GM12878 (cell line): ENCODE data around the gene ADGB. TPM values are rescaled to one million over a fixed set of nuclear protein-coding genes. Genes with fewer than 3 reads are reported as not detected.

Experiments used
- ATAC-seq: fragments of 200-7000 bp; cut with Tn5 transposase; 3 replicates; pipeline ENCODE4 v1.9.1; 2020; ENCODE audit warnings: mild to moderate bottlenecking, moderate library complexity
- BruUV-seq: library from RNA; stranded (reverse); fragments of 400-500 nt; replicated peaks from 2 replicates; lab custom pipeline; 2021; lab: Mats Ljungman, UMichigan
- CTCF ChIA-PET: fragments of 300-600 bp; sonication (Branson Sonifier 250); formaldehyde crosslinking; extraction: SDS; loops from one replicate; lab custom pipeline; 2021; ENCODE audit warnings: inconsistent platforms; lab: Yijun Ruan, JAX
- POLR2A ChIA-PET: fragments of 350-600 bp; formaldehyde crosslinking; extraction: SDS; loops from one replicate; lab custom pipeline; 2021; ENCODE audit warnings: inconsistent platforms; lab: Charles Lee
- RAD21 ChIA-PET: fragments of 300-600 bp; sonication (Branson Sonifier 250); formaldehyde crosslinking; loops from one replicate; lab custom pipeline; 2023; ENCODE audit warnings: antibody characterized with exemption; ENCODE audit not compliant: unreplicated experiment; lab: Charles Lee
- SMC1A ChIA-PET: fragments of 300-600 bp; sonication (Branson Sonifier 250); formaldehyde crosslinking; loops from one replicate; lab custom pipeline; 2023; ENCODE audit not compliant: unreplicated experiment, uncharacterized antibody; lab: Charles Lee
- DNase-seq: peaks from one replicate; pipeline ENCODE4 v3.0.0-alpha.2; 2011; ENCODE audit warnings: low read depth, low spot score
- FAIRE-seq: peaks from 3 replicates; lab custom pipeline; 2011; peaks lifted over from hg19 to GRCh38; lab: Jason Lieb, UNC
- H2AFZ ChIP-seq: 2 replicates; pipeline ENCODE4 v1.6.0; 2011; ENCODE audit warnings: low read depth, low read length, control low read depth; ENCODE audit not compliant: control insufficient read depth
- H3K27ac ChIP-seq: 2 replicates; pipeline ENCODE4 v1.5.1; 2011; ENCODE audit warnings: control low read depth; ENCODE audit not compliant: control insufficient read depth, insufficient read depth
- H3K27me3 ChIP-seq, 2 experiments: replicated peaks in 1 of 2; 2 replicates each; pipeline versions ENCODE4 v1.6.0 to v1.6.1; 2011; ENCODE audit warnings: low read length in 1 of 2; ENCODE audit not compliant: control insufficient read depth in 2 of 2, insufficient read depth in 2 of 2
- H3K36me3 ChIP-seq, 2 experiments: 2 replicates each; pipeline ENCODE4 v1.5.1; 2011; ENCODE audit warnings: low read length in 1 of 2; ENCODE audit not compliant: control insufficient read depth in 2 of 2, insufficient read depth in 2 of 2
- H3K4me1 ChIP-seq: 2 replicates; pipeline ENCODE4 v1.6.1; 2011; ENCODE audit warnings: mild to moderate bottlenecking, low read length, moderate library complexity, mixed read lengths; ENCODE audit not compliant: control insufficient read depth, insufficient read depth
- H3K4me2 ChIP-seq: 2 replicates; pipeline ENCODE4 v1.6.0; 2011; ENCODE audit warnings: control low read depth; ENCODE audit not compliant: control insufficient read depth, insufficient read depth
- H3K4me3 ChIP-seq: fragments of 200-600 bp; sonication (generic); 2 replicates; pipeline ENCODE4 v1.5.1; 2016
- H3K79me2 ChIP-seq: 2 replicates; pipeline ENCODE4 v1.6.0; 2011; ENCODE audit warnings: low read length; ENCODE audit not compliant: control insufficient read depth, insufficient read depth
- H3K9ac ChIP-seq: 2 replicates; pipeline ENCODE4 v1.8.0; 2011; ENCODE audit warnings: low read length, control low read depth, mixed read lengths; ENCODE audit not compliant: control insufficient read depth, insufficient read depth
- H3K9me3 ChIP-seq: replicated peaks from 3 replicates; pipeline ENCODE4 v1.5.1; 2011; ENCODE audit warnings: mild to moderate bottlenecking, low read length; ENCODE audit not compliant: control insufficient read depth, insufficient read depth
- H4K20me1 ChIP-seq: 2 replicates; pipeline ENCODE4 v1.6.0; 2011; ENCODE audit not compliant: control insufficient read depth, insufficient read depth
- CTCF ChIP-seq, 3 experiments: IDR thresholded peaks in 2 of 3; conservative IDR thresholded peaks in 1 of 3; 2 replicates each; pipeline ENCODE4 v1.5.1; 2011; ENCODE audit warnings: low read depth in 3 of 3, low read length in 3 of 3, mild to moderate bottlenecking in 3 of 3, control low read depth in 2 of 3, moderate library complexity in 2 of 3, inconsistent platforms in 1 of 3, mixed read lengths in 1 of 3; ENCODE audit not compliant: control insufficient read depth in 2 of 3, insufficient read depth in 1 of 3; ENCODE audit errors: extremely low read depth in 1 of 3
- EZH2 ChIP-seq: IDR thresholded peaks from 2 replicates; pipeline ENCODE4 v1.6.1; 2012; ENCODE audit warnings: low read depth, mild to moderate bottlenecking, control low read depth, inconsistent platforms, low read length, borderline replicate concordance; ENCODE audit not compliant: control insufficient read depth
- KLF5 ChIP-seq: fragments of 450-650 bp; IDR thresholded peaks from 2 replicates; pipeline ENCODE4 v1.6.1; 2014; ENCODE audit warnings: mild to moderate bottlenecking; ENCODE audit not compliant: partially characterized antibody
- NBN ChIP-seq: fragments of 450-650 bp; IDR thresholded peaks from 2 replicates; pipeline ENCODE4 v1.6.1; 2016
- PAX5 ChIP-seq: IDR thresholded peaks from 2 replicates; pipeline ENCODE4 v1.6.1; 2011; ENCODE audit warnings: low read depth, low read length, borderline replicate concordance
- RAD21 ChIP-seq: IDR thresholded peaks from 2 replicates; pipeline ENCODE4 v1.6.1; 2011; ENCODE audit warnings: mild to moderate bottlenecking, low read depth, low read length, moderate library complexity; ENCODE audit not compliant: insufficient read depth
- RUNX3 ChIP-seq: IDR thresholded peaks from 2 replicates; pipeline ENCODE4 v1.6.1; 2012; ENCODE audit warnings: low read length, inconsistent platforms
- SRF ChIP-seq, 2 experiments: IDR thresholded peaks; 2 replicates each; pipeline ENCODE4 v1.6.1; 2011; ENCODE audit warnings: low read depth in 2 of 2, low read length in 2 of 2, mild to moderate bottlenecking in 1 of 2, moderate library complexity in 1 of 2
- YBX1 ChIP-seq: fragments of 450-650 bp; IDR thresholded peaks from 2 replicates; pipeline ENCODE4 v1.6.1; 2016; ENCODE audit warnings: antibody characterized with exemption
- WGBS: methylation state at CpG from one replicate; pipeline ENCODE4 v1.1.6; 2016; ENCODE audit warnings: low lambda C conversion rate; ENCODE audit not compliant: insufficient replicate concordance, insufficient coverage; ENCODE audit errors: missing lambda C conversion rate; 5-methylcytosine and 5-hydroxymethylcytosine counted together
- in situ Hi-C: fragments of 300-500 bp; cut with MboI; formaldehyde crosslinking; loops from 9 replicates; pipeline ENCODE4 v1.14.3; 2018; ENCODE audit warnings: mixed read lengths
- intact Hi-C: fragments of 100-400 bp; cut with micrococcal nuclease; formaldehyde crosslinking; loops from one replicate; pipeline ENCODE4 v1.14.2; 2022; ENCODE audit not compliant: unreplicated experiment
- polyA plus RNA-seq, 11 experiments: library from polyadenylated mRNA; depleted of rRNA in 4 of 11; unstranded in 6 of 11; stranded (reverse) in 5 of 11; fragments of >200 nt; fragmentation: Nextera tagmentation in 4 of 11; fragmentation: Illumina TruSeq in 1 of 11; extraction: Ambion mirVana in 4 of 11; extraction: Trizol in 1 of 11; gene quantifications; 1 replicate in 1 of 11; 2 replicates in 10 of 11; pipeline versions ENCODE4 v1.2.1 to v1.2.3, GENCODE V29; 2011 to 2016; ENCODE audit warnings: inconsistent platforms in 2 of 11, missing spikeins in 2 of 11, low read depth in 1 of 11
- total RNA-seq, 4 experiments: library from RNA; depleted of rRNA in 3 of 4; stranded (reverse); fragments of >200 nt in 3 of 4; fragmentation: Illumina TruSeq in 1 of 4; extraction: Trizol in 1 of 4; gene quantifications; 2 replicates each; pipeline versions ENCODE4 v1.2.1 to v1.2.3, GENCODE V29; 2013 to 2021
- TF ChIP-seq, protein P1 (sequence below): IDR thresholded peaks from 2 replicates; pipeline ENCODE4 v1.6.1; 2011; ENCODE audit warnings: borderline replicate concordance, low read depth, mild to moderate bottlenecking, moderate library complexity, mixed read lengths, low read length; ENCODE audit not compliant: insufficient read depth; ENCODE audit errors: extremely low read length
- TF ChIP-seq, protein P2 (sequence below): fragments of 450-650 bp; IDR thresholded peaks from 2 replicates; pipeline ENCODE4 v1.6.1; 2017; ENCODE audit warnings: mild to moderate bottlenecking, moderate library complexity
- TF ChIP-seq, protein P3 (sequence below): IDR thresholded peaks from 2 replicates; pipeline ENCODE4 v1.6.1; 2011; ENCODE audit warnings: mild to moderate bottlenecking, low read depth, low read length, moderate library complexity; ENCODE audit not compliant: insufficient replicate concordance
- TF ChIP-seq, protein P4 (sequence below): IDR thresholded peaks from 2 replicates; pipeline ENCODE4 v1.6.1; 2012; ENCODE audit warnings: low read depth, low read length, improper control_type of control experiment

Gene ADGB
- total and polyA plus RNA-seq, 10 of the 15 experiments (the other 5 are each of a cell fraction or from before 2014, with no cell fraction given) = not detected

DNA sequence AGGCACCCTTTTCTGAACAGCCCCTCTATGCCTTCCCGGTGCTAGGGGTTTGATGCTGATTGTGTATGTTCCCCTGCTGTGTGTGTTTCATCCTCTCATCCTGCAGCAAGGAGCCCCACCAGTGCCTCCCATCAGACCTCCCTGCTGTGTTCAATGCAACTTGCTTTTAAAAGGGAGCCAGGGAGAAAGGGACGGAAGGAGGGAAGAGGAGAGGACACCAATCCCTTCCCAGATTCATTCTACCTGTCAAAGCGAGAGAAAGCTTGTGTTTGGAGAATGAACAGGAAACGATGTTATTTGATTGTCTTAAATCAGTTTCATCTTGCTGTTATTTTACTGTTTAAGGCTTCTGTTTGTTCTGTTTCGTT, 259.2 kb downstream of the ADGB start:
- intact Hi-C loops (loop anchor here (2.0 to 10.0 kb wide), 3 partner anchors 427 to 1309 kb away; no protein-coding TSS in a partner anchor), in situ Hi-C loops (loop anchor here (10.0 kb wide), 2 partner anchors 427 to 1307 kb away; no protein-coding TSS in a partner anchor)
- no TSS peak for BruUV-seq
- FAIRE-seq (no peak), ATAC-seq (peak; percentile 49), DNase-seq (no peak)
- peak overlapping the region; percentile 91 for H3K4me2 ChIP-seq
- H2AFZ ChIP-seq = peak overlapping the region; percentile 85
- CTCF ChIA-PET = interaction anchor here (0.6 to 1.0 kb wide), 3 partner anchors 86 to 428 kb away, joined by 3 to 4 read pairs (median 4); no protein-coding TSS in a partner anchor
- SMC1A ChIA-PET = interaction anchor here (1.4 kb wide), 1 partner anchor 426 kb away, joined by 3 read pairs; no protein-coding TSS in a partner anchor
- WGBS = 33% methylated on average over 5 of the region's 5 CpGs
- no peaks in the 10 kb centered on the region for H3K36me3 ChIP-seq
- no peaks in the 10 kb centered on the region; the same call in 1 of the 2 replicates for H3K4me1 ChIP-seq
- peak overlapping the region; percentile 59; the same call in 1 of the 2 replicates for H3K4me3 ChIP-seq
- RAD21 ChIA-PET = interaction anchor here (0.6 kb wide), 1 partner anchor 1606 kb away, joined by 3 read pairs; no protein-coding TSS in a partner anchor
- H4K20me1 ChIP-seq = no peaks in the 10 kb centered on the region
- no peaks in the 10 kb centered on the region; a peak in 1 of 4 replicates for H3K27me3 ChIP-seq
- no peaks in the 10 kb centered on the region for H3K9me3 ChIP-seq
- POLR2A ChIA-PET = no interaction called here
- no peaks in the 10 kb centered on the region for H3K79me2 ChIP-seq
- H3K27ac ChIP-seq = no peak overlapping the region
- peak overlapping the region; percentile 19; the same call in 1 of the 2 replicates for H3K9ac ChIP-seq
- TF ChIP-seq, protein P1, sequence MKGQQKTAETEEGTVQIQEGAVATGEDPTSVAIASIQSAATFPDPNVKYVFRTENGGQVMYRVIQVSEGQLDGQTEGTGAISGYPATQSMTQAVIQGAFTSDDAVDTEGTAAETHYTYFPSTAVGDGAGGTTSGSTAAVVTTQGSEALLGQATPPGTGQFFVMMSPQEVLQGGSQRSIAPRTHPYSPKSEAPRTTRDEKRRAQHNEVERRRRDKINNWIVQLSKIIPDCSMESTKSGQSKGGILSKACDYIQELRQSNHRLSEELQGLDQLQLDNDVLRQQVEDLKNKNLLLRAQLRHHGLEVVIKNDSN = no peak
- TF ChIP-seq, protein P2, sequence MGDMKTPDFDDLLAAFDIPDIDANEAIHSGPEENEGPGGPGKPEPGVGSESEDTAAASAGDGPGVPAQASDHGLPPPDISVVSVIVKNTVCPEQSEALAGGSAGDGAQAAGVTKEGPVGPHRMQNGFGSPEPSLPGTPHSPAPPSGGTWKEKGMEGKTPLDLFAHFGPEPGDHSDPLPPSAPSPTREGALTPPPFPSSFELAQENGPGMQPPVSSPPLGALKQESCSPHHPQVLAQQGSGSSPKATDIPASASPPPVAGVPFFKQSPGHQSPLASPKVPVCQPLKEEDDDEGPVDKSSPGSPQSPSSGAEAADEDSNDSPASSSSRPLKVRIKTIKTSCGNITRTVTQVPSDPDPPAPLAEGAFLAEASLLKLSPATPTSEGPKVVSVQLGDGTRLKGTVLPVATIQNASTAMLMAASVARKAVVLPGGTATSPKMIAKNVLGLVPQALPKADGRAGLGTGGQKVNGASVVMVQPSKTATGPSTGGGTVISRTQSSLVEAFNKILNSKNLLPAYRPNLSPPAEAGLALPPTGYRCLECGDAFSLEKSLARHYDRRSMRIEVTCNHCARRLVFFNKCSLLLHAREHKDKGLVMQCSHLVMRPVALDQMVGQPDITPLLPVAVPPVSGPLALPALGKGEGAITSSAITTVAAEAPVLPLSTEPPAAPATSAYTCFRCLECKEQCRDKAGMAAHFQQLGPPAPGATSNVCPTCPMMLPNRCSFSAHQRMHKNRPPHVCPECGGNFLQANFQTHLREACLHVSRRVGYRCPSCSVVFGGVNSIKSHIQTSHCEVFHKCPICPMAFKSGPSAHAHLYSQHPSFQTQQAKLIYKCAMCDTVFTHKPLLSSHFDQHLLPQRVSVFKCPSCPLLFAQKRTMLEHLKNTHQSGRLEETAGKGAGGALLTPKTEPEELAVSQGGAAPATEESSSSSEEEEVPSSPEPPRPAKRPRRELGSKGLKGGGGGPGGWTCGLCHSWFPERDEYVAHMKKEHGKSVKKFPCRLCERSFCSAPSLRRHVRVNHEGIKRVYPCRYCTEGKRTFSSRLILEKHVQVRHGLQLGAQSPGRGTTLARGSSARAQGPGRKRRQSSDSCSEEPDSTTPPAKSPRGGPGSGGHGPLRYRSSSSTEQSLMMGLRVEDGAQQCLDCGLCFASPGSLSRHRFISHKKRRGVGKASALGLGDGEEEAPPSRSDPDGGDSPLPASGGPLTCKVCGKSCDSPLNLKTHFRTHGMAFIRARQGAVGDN = no peak
- TF ChIP-seq NBN (no peak), RAD21 (no peak), KLF5 (no peak), CTCF (IDR thresholded peaks at IDR 0.05 in 2 of 3, conservative IDR thresholded peaks at IDR 0.05 in 1 of 3; ENCODE audit: control insufficient read depth in 2 of 3, extremely low read depth in 1 of 3, insufficient read depth in 1 of 3, low read depth in 3 of 3, low read length in 3 of 3) (no peak), YBX1 (no peak), RUNX3 (no peak), PAX5 (no peak), EZH2 (no peak), SRF (IDR thresholded peaks at IDR 0.05; ENCODE audit: low read depth in 2 of 2, low read length in 2 of 2) (no peak)
- TF ChIP-seq, protein P3, sequence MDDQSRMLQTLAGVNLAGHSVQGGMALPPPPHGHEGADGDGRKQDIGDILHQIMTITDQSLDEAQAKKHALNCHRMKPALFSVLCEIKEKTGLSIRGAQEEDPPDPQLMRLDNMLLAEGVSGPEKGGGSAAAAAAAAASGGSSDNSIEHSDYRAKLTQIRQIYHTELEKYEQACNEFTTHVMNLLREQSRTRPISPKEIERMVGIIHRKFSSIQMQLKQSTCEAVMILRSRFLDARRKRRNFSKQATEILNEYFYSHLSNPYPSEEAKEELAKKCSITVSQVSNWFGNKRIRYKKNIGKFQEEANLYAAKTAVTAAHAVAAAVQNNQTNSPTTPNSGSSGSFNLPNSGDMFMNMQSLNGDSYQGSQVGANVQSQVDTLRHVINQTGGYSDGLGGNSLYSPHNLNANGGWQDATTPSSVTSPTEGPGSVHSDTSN = no peak
- TF ChIP-seq, protein P4, sequence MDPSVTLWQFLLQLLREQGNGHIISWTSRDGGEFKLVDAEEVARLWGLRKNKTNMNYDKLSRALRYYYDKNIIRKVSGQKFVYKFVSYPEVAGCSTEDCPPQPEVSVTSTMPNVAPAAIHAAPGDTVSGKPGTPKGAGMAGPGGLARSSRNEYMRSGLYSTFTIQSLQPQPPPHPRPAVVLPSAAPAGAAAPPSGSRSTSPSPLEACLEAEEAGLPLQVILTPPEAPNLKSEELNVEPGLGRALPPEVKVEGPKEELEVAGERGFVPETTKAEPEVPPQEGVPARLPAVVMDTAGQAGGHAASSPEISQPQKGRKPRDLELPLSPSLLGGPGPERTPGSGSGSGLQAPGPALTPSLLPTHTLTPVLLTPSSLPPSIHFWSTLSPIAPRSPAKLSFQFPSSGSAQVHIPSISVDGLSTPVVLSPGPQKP = no peak
